GM12874 (cell line): ENCODE data around the gene NSUN3.

Source experiments
- CTCF ChIP-seq: IDR thresholded peaks from 2 replicates; pipeline ENCODE4 v1.5.1; 2011; ENCODE audit warnings: low read depth, mild to moderate bottlenecking, control low read depth, low read length, moderate library complexity; ENCODE audit not compliant: insufficient read depth

NSUN3 gene

GRCh38 chr3:94064243-94064860 is 1.5 kb downstream of the NSUN3 start:
- no peak for TF ChIP-seq CTCF

- no peak for TF ChIP-seq CTCF
Measured at GRCh38 chr3:94065122-94065521, 2.3 kb downstream of the NSUN3 start.

GRCh38 chr3:94065819-94066480 is 3.1 kb downstream of the NSUN3 start:
- TF ChIP-seq CTCF: no peak

- no peak for TF ChIP-seq CTCF
Measured at GRCh38 chr3:94066506-94067500, 3.9 kb downstream of the NSUN3 start.

- TF ChIP-seq CTCF: no peak
Measured at GRCh38 chr3:94069194-94069813, 6.4 kb downstream of the NSUN3 start.

GRCh38 chr3:94070341-94070911 is 7.6 kb downstream of the NSUN3 start:
- no peak for TF ChIP-seq CTCF
